ENCODE data around the gene RMRP.
A peak's percentile ranks its signal among the peaks of the same experiment; 100 is the strongest.

RMRP gene

DNA sequence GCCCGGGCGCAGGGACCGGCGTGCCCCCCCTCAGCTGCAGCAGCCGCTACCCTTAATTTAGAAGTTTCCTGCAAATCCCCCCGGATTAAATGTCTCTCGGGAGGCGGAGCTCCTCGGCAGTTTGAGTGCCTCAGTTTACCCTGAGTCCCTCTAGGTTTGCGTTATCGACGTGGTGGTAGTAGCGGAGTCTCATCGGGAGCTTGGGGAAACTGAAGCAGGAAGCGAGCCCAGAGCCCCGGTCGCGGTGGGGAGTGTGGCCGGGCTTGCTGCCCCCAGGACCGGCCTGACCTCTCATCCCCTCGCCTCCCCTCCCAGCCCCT is 32.4 kb upstream of the RMRP start:
- POLR2A ChIA-PET = interaction anchor here (0.8 to 15.8 kb wide), 15 partner anchors 8 to 204 kb away, joined by 3 to 325 read pairs (median 6); partner anchors contain the start of genes ARHGEF39, CCDC107, CREB3 and RMRP
- TF ChIP-seq, protein P1, sequence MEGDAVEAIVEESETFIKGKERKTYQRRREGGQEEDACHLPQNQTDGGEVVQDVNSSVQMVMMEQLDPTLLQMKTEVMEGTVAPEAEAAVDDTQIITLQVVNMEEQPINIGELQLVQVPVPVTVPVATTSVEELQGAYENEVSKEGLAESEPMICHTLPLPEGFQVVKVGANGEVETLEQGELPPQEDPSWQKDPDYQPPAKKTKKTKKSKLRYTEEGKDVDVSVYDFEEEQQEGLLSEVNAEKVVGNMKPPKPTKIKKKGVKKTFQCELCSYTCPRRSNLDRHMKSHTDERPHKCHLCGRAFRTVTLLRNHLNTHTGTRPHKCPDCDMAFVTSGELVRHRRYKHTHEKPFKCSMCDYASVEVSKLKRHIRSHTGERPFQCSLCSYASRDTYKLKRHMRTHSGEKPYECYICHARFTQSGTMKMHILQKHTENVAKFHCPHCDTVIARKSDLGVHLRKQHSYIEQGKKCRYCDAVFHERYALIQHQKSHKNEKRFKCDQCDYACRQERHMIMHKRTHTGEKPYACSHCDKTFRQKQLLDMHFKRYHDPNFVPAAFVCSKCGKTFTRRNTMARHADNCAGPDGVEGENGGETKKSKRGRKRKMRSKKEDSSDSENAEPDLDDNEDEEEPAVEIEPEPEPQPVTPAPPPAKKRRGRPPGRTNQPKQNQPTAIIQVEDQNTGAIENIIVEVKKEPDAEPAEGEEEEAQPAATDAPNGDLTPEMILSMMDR (IDR thresholded peaks at IDR 0.05; ENCODE audit: insufficient read depth, low read length, missing control alignments) = no peak
- CTCF ChIA-PET = interaction anchor here (0.8 to 34.3 kb wide), 4 partner anchors 26 to 32 kb away, joined by 3 to 816 read pairs (median 16); partner anchors contain the start of genes ARHGEF39, CCDC107, CREB3 and RMRP
- no peak for DNase-seq (ENCODE audit: low read depth, low spot score)
- peak overlapping the region; percentile 97 for H3K4me3 ChIP-seq (ENCODE audit: low read depth, low read length)

DNA sequence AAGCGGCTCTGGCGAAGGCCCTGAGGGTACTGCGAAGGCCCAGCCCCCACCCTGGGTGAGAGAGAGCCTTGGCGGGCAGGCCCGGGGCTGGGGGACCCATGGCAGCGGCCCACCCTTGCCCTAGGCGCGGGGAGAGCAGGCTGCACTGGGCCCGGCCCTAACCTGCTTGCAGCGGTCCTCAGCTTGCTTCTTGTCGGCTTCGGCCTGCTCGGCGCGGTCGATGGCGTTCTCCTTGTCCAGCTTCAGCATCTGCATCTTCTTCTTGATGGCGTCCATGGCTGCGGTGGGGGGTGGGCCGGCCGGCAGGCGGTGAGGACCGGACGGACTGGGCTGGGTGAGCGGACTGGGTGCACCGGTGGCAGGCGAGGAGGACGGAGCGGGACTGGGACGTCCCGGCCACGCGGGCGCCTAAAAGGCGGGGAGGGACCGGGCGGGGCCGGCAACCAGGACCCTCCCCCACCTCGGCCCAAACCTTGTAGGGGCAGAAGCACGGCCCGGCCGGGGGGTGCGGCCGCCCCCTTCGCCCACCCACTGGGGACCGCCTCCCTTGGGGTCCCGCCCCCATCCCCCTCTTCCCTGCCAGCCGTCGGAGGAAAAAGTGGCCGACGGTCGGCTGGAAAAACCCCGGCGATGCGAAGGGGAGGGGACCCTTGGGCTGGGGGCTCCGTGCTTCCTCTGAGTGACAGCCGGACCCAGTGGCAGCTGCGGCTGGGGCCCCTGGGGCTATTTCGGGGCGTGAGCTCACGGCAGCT is 31.9 kb upstream of the RMRP start, which contains the start of gene TPM2:
TPM2 (minus strand) TSS at position 384 of the 752 bp plus-strand sequence; CDS start at position 276, 108 bp downstream.
- DNase-seq (ENCODE audit: low read depth, low spot score) = no peak
- TF ChIP-seq, protein P1 (IDR thresholded peaks at IDR 0.05; ENCODE audit: insufficient read depth, low read length, missing control alignments) = no peak
- CTCF ChIA-PET = interaction anchor here (0.8 to 34.3 kb wide), 5 partner anchors 8 to 32 kb away, joined by 3 to 816 read pairs (median 28); partner anchors contain the start of genes ARHGEF39, CCDC107, CREB3 and RMRP

DNA sequence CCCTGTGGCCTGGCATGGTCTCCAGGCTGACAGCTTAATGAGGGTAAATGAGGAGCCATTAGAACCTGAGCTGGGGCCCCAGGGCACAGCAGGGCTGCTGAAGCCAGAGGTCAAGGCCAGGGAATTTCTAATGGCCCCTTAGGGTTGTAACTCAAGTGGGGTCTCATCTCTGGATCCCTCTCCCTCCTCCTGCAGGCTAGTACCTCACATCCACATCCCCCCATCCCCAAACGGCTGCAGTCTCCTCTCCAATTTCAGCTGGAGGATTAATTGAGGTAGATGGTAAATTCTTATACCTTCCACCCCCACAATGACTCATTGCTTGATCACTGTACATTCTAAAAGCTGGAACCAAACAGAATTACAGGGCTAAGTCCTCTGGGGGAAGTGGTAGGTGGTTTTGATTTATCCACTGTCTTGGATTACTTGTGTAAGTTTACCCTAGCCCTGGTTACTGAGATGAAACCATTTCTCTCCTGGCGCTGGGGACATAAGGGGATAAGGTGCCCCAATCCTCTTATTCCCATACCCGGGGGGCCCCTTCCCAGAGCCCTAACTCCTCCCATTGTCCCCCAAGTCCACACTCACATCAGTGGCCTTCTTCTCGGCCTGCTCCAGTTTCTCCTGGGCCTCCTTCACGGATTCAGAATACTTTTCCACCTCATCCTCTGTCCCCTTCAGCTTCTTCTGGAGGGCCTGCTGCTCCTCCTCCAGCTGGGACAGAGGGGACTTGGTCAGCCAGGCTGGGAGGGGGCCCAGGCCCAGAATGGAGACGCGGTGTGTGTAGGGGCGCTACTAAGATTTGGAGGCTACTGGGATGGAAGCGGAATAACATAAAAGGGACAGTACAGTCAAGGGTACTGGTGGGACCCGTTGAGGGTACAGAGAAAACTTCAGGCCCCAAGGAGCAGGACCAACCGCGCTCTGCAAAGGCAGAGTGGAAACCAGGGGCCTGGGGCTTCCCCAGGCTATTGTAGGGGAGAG is 31.0 kb upstream of the RMRP start:
- CTCF ChIA-PET = interaction anchor here (1.2 to 34.3 kb wide), 7 partner anchors 9 to 85 kb away, joined by 4 to 816 read pairs (median 24); partner anchors contain the start of genes CCDC107, CREB3, RMRP and TLN1
- no peak for DNase-seq (ENCODE audit: low read depth, low spot score)

More for the DNA sequence above, 31.9 kb upstream of the RMRP start, which contains the start of gene TPM2:
- peak within 1 kb of the TSS; percentile 97 for H3K4me3 ChIP-seq (ENCODE audit: low read depth, low read length)
- POLR2A ChIA-PET = interaction anchor here (0.7 to 15.8 kb wide), 16 partner anchors 9 to 203 kb away, joined by 3 to 325 read pairs (median 6); partner anchors contain the start of genes ARHGEF39, CCDC107, CREB3 and RMRP

DNA sequence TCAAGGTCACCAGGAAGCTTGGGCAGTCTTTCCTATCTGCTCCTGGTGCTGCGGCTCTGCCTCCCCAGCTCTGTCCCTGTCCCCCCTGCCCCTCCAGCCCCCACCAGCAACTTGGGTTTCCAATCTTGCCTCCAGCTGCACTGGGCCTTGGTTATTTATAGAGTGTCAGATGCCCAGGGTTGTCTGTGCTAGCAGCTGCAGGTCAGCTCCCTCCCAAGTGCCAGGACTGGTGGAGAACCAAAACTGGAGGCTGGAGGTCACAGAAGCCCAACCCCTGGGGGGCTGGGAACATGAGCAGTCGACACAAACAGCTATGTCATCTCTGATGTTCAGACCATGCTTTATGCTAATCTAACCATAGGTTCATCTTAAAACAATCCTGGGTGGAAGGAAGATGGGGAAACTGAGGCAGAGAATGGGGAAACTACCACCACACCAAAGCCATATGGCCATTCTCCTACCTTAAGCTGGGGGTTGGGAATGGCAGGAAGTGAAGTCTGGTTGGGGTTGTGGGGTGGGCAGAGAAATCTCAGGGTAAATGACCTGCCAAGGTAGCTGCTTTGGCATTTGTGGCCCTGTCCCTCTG is 30.2 kb upstream of the RMRP start:
- ChIA-PET POLR2A (interaction anchor here (0.6 to 15.8 kb wide), 13 partner anchors 8 to 124 kb away, joined by 3 to 325 read pairs (median 6); partner anchors contain the start of genes ARHGEF39, CA9, CCDC107 and CREB3), CTCF (interaction anchor here (1.2 to 34.3 kb wide), 7 partner anchors 9 to 84 kb away, joined by 4 to 816 read pairs (median 24); partner anchors contain the start of genes CCDC107, CREB3, RMRP and TLN1)
- peak overlapping the region; percentile 97 for H3K4me3 ChIP-seq (ENCODE audit: low read depth, low read length)
- DNase-seq (ENCODE audit: low read depth, low spot score) = no peak
- TF ChIP-seq, protein P1 (IDR thresholded peaks at IDR 0.05; ENCODE audit: insufficient read depth, low read length, missing control alignments) = no peak

More for the DNA sequence above, 31.0 kb upstream of the RMRP start:
- TF ChIP-seq, protein P1 (IDR thresholded peaks at IDR 0.05; ENCODE audit: insufficient read depth, low read length, missing control alignments) = no peak
- H3K4me3 ChIP-seq (ENCODE audit: low read depth, low read length) = peak overlapping the region; percentile 97
- POLR2A ChIA-PET = interaction anchor here (0.6 to 15.8 kb wide), 16 partner anchors 8 to 123 kb away, joined by 3 to 325 read pairs (median 4); partner anchors contain the start of genes ARHGEF39, CCDC107, CREB3 and RMRP

DNA sequence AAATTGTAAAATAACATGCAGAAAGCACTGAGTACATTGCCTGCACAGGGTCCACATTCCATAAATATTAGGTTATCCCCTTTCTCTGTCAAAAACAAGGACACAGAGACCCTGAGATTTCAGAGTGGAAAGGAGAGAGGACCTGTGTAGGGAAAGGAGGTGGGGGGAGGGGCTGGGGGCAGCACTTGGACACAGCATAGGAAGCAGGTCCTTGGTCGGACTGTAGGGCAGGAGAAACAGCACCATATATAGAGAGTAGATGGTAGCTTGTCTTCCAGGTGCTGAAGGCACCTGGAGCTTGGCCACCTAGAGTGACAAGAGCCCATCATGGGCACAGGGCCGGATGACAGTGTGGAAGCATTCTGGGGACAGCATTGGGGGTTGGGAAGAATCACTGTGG is 29.5 kb upstream of the RMRP start:
- ChIA-PET POLR2A (interaction anchor here (0.7 to 15.8 kb wide), 10 partner anchors 7 to 72 kb away, joined by 3 to 325 read pairs (median 20); partner anchors contain the start of genes ARHGEF39, CA9, CCDC107 and CREB3), CTCF (interaction anchor here (1.2 to 34.3 kb wide), 6 partner anchors 10 to 84 kb away, joined by 5 to 816 read pairs (median 26); partner anchors contain the start of genes CCDC107, CREB3, RMRP and TLN1)
- peak overlapping the region; percentile 97 for H3K4me3 ChIP-seq (ENCODE audit: low read depth, low read length)

More for the DNA sequence above, 29.5 kb upstream of the RMRP start:
- no peak for DNase-seq (ENCODE audit: low read depth, low spot score)
- TF ChIP-seq, protein P1 (IDR thresholded peaks at IDR 0.05; ENCODE audit: insufficient read depth, low read length, missing control alignments) = no peak
